Mesendoderm (in vitro differentiated cells): ENCODE data around the gene SYT17.

Experiments
- DNase-seq: peaks from one replicate; pipeline ENCODE4 v3.0.0; 2013
- H2AK5ac ChIP-seq: 2 replicates; pipeline ENCODE4 v1.6.1; 2013; ENCODE audit warnings: low read length, inconsistent platforms
- H2BK120ac ChIP-seq: 2 replicates; pipeline ENCODE4 v1.6.1; 2013; ENCODE audit warnings: low read depth, mild to moderate bottlenecking, low read length, moderate library complexity, mixed read lengths
- H2BK15ac ChIP-seq: replicated peaks from 2 replicates; pipeline ENCODE4 v1.6.1; 2013; ENCODE audit warnings: low read depth, mild to moderate bottlenecking, moderate library complexity
- H2BK5ac ChIP-seq: 2 replicates; pipeline ENCODE4 v1.6.1; 2013; ENCODE audit warnings: low read length, inconsistent platforms
- H3K18ac ChIP-seq: 2 replicates; pipeline ENCODE4 v1.6.1; 2013; ENCODE audit warnings: mild to moderate bottlenecking, low read length, mixed read lengths
- H3K23ac ChIP-seq: one replicate; pipeline ENCODE4 v1.6.1; 2013; ENCODE audit warnings: low read length
- H3K27ac ChIP-seq: 2 replicates; pipeline ENCODE4 v1.5.1; 2013; ENCODE audit warnings: low read depth, mild to moderate bottlenecking, inconsistent platforms, low read length, moderate library complexity
- H3K27me3 ChIP-seq: 2 replicates; pipeline ENCODE4 v1.6.1; 2013; ENCODE audit warnings: low read length, control low read depth, mild to moderate bottlenecking, inconsistent platforms; ENCODE audit not compliant: insufficient read depth, poor library complexity
- H3K36me3 ChIP-seq: 2 replicates; pipeline ENCODE4 v1.6.1; 2013; ENCODE audit warnings: low read length, inconsistent platforms; ENCODE audit not compliant: control insufficient read depth, insufficient read depth
- H3K4ac ChIP-seq: one replicate; pipeline ENCODE4 v1.6.1; 2013; ENCODE audit warnings: low read depth, mild to moderate bottlenecking, low read length, moderate library complexity
- H3K4me1 ChIP-seq: 2 replicates; pipeline ENCODE4 v1.6.1; 2013; ENCODE audit warnings: low read depth, low read length, inconsistent platforms; ENCODE audit not compliant: control insufficient read depth
- H3K4me2 ChIP-seq: 2 replicates; pipeline ENCODE4 v1.6.1; 2013; ENCODE audit warnings: low read length
- H3K4me3 ChIP-seq: 2 replicates; pipeline ENCODE4 v1.5.1; 2013; ENCODE audit warnings: mild to moderate bottlenecking, low read length
- H3K56ac ChIP-seq: one replicate; pipeline ENCODE4 v1.6.1; 2013; ENCODE audit warnings: low read length
- H3K79me1 ChIP-seq: 2 replicates; pipeline ENCODE4 v1.6.1; 2013; ENCODE audit warnings: low read length, inconsistent platforms
- H3K79me2 ChIP-seq: 2 replicates; pipeline ENCODE4 v1.6.1; 2013; ENCODE audit warnings: mild to moderate bottlenecking, low read length; ENCODE audit not compliant: control insufficient read depth, insufficient read depth
- H3K9ac ChIP-seq: 2 replicates; pipeline ENCODE4 v1.6.1; 2013; ENCODE audit warnings: low read length, inconsistent platforms
- H4K5ac ChIP-seq: one replicate; pipeline ENCODE4 v1.6.1; 2013; ENCODE audit warnings: low read length
- H4K8ac ChIP-seq: one replicate; pipeline ENCODE4 v1.6.1; 2013; ENCODE audit warnings: low read depth, mild to moderate bottlenecking, control low read depth, low read length, moderate library complexity
- WGBS: extraction: QIAGEN DNeasy Blood & Tissue Kit; methylation state at CpG from one replicate; pipeline ENCODE4 v1.1.7; 2013; ENCODE audit warnings: low lambda C conversion rate, missing lambda C conversion rate; ENCODE audit not compliant: insufficient coverage; ENCODE audit errors: extremely low coverage; 5-methylcytosine and 5-hydroxymethylcytosine counted together

Gene SYT17

GRCh38 chr16:19127205-19127604, 40.8 kb upstream of the SYT17 start:
- H3K4me2 ChIP-seq, result no peak overlapping the region
- WGBS, result no CpG with 5 or more reads among the region's 3 CpGs
- H3K23ac ChIP-seq, result no peak overlapping the region

DNA sequence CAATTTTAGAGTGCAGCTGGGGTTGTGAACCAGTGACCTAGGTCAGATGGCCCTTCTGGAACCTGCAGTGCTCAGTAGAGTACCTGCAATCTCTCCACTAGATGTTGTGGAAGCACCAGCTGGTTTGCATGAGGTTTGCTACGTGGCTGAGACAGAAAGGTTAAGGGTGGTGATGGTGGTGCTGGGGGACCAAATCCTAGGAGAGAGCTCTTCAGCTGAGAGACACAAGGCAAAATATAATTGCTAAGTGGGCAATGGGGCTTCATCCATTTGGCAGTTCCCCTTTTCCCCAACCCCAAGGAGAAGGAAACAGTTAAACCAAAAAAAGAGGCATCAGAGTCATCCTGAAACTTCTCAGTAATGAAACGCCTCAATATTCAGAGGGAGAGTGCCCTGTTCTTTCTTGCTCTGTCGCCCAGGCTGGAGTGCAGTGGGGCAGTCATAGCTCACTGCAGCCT, 40.3 kb upstream of the SYT17 start:
- Histone ChIP-seq H3K4me2 (no peak overlapping the region), H4K8ac (no peak overlapping the region)

More at GRCh38 chr16:19127205-19127604, 40.8 kb upstream of the SYT17 start:
- Histone ChIP-seq H2BK15ac (no peak overlapping the region), H3K79me1 (no peaks in the 10 kb centered on the region), H3K18ac (no peak overlapping the region), H3K79me2 (no peaks in the 10 kb centered on the region), H3K36me3 (no peaks in the 10 kb centered on the region), H3K4ac (no peak overlapping the region), H3K9ac (no peak overlapping the region), H2AK5ac (no peak overlapping the region), H3K4me1 (peaks cover 17% of the 10 kb centered on the region), H4K8ac (no peak overlapping the region), H3K56ac (no peak overlapping the region), H3K27me3 (no peaks in the 10 kb centered on the region), H2BK120ac (no peak overlapping the region), H4K5ac (no peak overlapping the region), H2BK5ac (no peak overlapping the region), H3K27ac (no peak overlapping the region), H3K4me3 (no peak overlapping the region)
- DNase-seq, result no peak

DNA sequence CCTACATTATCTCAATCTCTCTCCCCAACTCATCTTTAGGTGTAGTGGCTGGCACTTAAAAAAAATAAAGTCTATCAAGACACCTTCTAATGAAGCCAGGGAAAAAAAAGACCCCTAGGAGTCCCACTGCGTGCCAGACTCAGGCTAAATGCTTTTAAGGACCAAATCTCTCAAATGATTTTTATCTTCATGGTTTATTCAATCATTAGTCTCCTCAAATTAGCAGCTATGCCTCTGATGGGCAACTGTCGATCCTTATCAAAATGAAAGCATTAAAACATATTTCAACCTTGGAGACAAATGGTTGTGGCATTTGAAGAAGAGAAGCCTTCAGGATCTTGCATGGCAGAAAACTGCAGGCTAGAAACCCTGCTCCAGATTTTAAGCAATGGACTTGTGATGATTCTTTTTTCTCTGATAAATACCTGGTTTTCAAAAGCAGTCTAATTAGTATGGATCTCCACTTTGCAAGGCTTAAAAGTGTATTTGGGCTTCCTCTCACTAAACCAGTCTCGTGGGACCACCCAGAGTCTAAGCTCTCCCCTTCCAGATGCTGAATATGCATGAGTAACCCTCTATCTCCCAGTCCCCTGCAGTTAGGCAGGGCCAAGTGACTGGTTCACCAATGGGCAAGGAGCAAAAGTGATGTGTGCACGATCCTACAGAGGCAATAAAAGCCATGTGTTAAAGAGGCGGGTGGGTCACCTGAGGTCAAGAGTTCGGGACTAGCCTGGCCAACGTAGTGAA, 39.4 kb upstream of the SYT17 start:
- H2BK15ac ChIP-seq, result no peak overlapping the region
- H3K4ac ChIP-seq, result no peak overlapping the region
- no peak overlapping the region for H3K4me2 ChIP-seq
- no peak overlapping the region for H2AK5ac ChIP-seq
- H3K56ac ChIP-seq, result no peak overlapping the region
- H3K79me2 ChIP-seq, result no peaks in the 10 kb centered on the region
- H3K27me3 ChIP-seq, result no peaks in the 10 kb centered on the region
- no peak overlapping the region for H3K4me3 ChIP-seq
- no peaks in the 10 kb centered on the region for H3K36me3 ChIP-seq
- no peaks in the 10 kb centered on the region for H3K79me1 ChIP-seq
- no peak overlapping the region for H3K9ac ChIP-seq
- no peak overlapping the region for H4K8ac ChIP-seq
- no peak overlapping the region for H2BK5ac ChIP-seq
- H2BK120ac ChIP-seq, result no peak overlapping the region
- H3K18ac ChIP-seq, result no peak overlapping the region
- H3K27ac ChIP-seq, result no peak overlapping the region
- peaks cover 17% of the 10 kb centered on the region for H3K4me1 ChIP-seq
- H4K5ac ChIP-seq, result no peak overlapping the region
- peak; percentile 66 for DNase-seq
- WGBS, result no CpG with 5 or more reads among the region's 7 CpGs
- H3K23ac ChIP-seq, result no peak overlapping the region

More for the DNA sequence above, 40.3 kb upstream of the SYT17 start:
- no peak overlapping the region for H2BK120ac ChIP-seq
- WGBS, result no CpG with 5 or more reads among the region's 3 CpGs
- no peak overlapping the region for H3K18ac ChIP-seq
- H2BK15ac ChIP-seq, result no peak overlapping the region
- no peaks in the 10 kb centered on the region for H3K27me3 ChIP-seq
- H3K4ac ChIP-seq, result no peak overlapping the region
- H3K27ac ChIP-seq, result no peak overlapping the region
- peaks cover 17% of the 10 kb centered on the region for H3K4me1 ChIP-seq
- no peak overlapping the region for H2AK5ac ChIP-seq
- no peaks in the 10 kb centered on the region for H3K36me3 ChIP-seq
- H3K9ac ChIP-seq, result no peak overlapping the region
- H3K79me2 ChIP-seq, result no peaks in the 10 kb centered on the region
- DNase-seq, result no peak
- H2BK5ac ChIP-seq, result no peak overlapping the region
- H3K4me3 ChIP-seq, result no peak overlapping the region
- no peaks in the 10 kb centered on the region for H3K79me1 ChIP-seq
- H3K23ac ChIP-seq, result no peak overlapping the region
- H4K5ac ChIP-seq, result no peak overlapping the region
- no peak overlapping the region for H3K56ac ChIP-seq

DNA sequence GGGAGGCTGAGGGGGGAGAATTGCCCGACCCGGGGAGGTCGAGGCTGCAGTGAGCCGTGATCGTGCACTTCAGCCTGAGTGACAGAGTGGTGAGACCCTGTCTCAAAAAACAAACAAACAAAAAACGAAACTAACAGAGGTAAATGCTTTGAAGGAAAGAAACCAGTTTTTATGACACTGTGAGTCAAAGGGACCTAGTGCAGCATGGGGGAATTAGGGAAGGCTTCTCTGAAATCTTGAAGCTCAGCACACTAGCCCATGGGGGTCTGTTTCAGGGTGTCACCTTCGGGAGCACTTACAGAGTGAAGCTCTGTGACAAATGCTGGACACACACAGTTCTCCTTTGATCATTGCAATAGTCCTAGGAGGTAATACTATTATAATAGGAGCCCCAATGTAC, 37.7 kb upstream of the SYT17 start:
- H3K4ac ChIP-seq, result no peak overlapping the region
- peak overlapping the region; percentile 16 for H3K18ac ChIP-seq
- no peak overlapping the region for H2BK15ac ChIP-seq
- peak overlapping the region; percentile 71 for H2BK5ac ChIP-seq
- no peak overlapping the region for H2AK5ac ChIP-seq
- H4K5ac ChIP-seq, result no peak overlapping the region
- peaks cover 17% of the 10 kb centered on the region for H3K4me1 ChIP-seq
- no CpG with 5 or more reads among the region's 7 CpGs for WGBS
- no peak overlapping the region for H3K9ac ChIP-seq
- no peaks in the 10 kb centered on the region for H3K79me1 ChIP-seq
- no peak overlapping the region for H3K23ac ChIP-seq
- H3K56ac ChIP-seq, result no peak overlapping the region
- no peaks in the 10 kb centered on the region for H3K36me3 ChIP-seq
- no peak overlapping the region for H3K4me3 ChIP-seq
- H3K27me3 ChIP-seq, result no peaks in the 10 kb centered on the region
- no peaks in the 10 kb centered on the region for H3K79me2 ChIP-seq
- peak overlapping the region; percentile 14 for H3K27ac ChIP-seq
- H2BK120ac ChIP-seq, result no peak overlapping the region
- no peak for DNase-seq
- H3K4me2 ChIP-seq, result no peak overlapping the region
- no peak overlapping the region for H4K8ac ChIP-seq

- Histone ChIP-seq H3K9ac (no peak overlapping the region), H3K79me2 (no peaks in the 10 kb centered on the region), H4K8ac (no peak overlapping the region), H2AK5ac (peak overlapping the region; percentile 0), H3K4me2 (no peak overlapping the region), H3K18ac (peak overlapping the region; percentile 16), H3K4me1 (peaks cover 21% of the 10 kb centered on the region), H2BK120ac (peak overlapping the region; percentile 63), H3K4me3 (no peak overlapping the region), H2BK15ac (no peak overlapping the region), H2BK5ac (no peak overlapping the region), H3K23ac (no peak overlapping the region), H4K5ac (no peak overlapping the region), H3K56ac (peak overlapping the region; percentile 35), H3K27ac (peak overlapping the region; percentile 64), H3K36me3 (no peaks in the 10 kb centered on the region), H3K4ac (peak overlapping the region; percentile 17), H3K27me3 (no peaks in the 10 kb centered on the region), H3K79me1 (no peaks in the 10 kb centered on the region)
- DNase-seq, result peak; percentile 90
- no CpG with 5 or more reads among the region's 11 CpGs for WGBS
These were observed 36.9 kb upstream of the SYT17 start for GRCh38 chr16:19130852-19131824.
